Endometrium (tissue), 2 donors: Measurements from ENCODE around the gene TCAP.
"Not testable (repeated sequence)": the region's sequence is repeated elsewhere in the genome, so short reads cannot be mapped to it uniquely, and the experiment has no call there.

ENCODE experiments used
- FAIRE-seq: peaks from 2 replicates; lab custom pipeline; 2012; peaks lifted over from hg19 to GRCh38; lab: Jason Lieb, UNC
- donor health status: control.
- donor health status: control.

TCAP gene

DNA sequence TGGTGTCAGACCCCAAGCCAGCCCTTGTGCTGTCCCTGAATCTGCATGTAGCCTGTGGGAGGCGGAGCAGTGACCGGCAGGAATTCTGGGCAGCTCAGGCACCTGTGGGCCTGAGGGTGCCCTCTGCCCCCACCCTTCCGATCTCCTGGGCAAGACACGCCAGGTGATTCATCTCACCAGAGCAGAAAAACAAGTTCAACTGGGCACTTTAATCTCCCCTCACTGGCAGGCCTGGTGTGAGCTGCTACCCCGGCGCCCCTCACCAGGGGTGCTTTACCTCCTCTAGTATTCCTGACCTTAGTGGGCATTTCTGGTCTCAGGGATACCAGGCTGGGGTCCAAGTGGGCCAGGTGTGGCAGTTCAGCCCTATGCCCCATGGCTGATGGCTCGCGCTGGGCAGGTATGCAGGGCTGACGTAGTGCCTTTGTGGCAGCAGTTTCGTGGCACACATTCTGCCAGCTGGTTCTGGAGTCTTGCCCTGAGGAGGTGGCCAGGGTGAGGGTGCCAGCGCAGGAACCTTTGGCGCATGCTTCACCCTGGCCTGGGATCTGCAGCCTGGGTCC, 40.7 kb downstream of the TCAP start:
- FAIRE-seq = no peak

DNA sequence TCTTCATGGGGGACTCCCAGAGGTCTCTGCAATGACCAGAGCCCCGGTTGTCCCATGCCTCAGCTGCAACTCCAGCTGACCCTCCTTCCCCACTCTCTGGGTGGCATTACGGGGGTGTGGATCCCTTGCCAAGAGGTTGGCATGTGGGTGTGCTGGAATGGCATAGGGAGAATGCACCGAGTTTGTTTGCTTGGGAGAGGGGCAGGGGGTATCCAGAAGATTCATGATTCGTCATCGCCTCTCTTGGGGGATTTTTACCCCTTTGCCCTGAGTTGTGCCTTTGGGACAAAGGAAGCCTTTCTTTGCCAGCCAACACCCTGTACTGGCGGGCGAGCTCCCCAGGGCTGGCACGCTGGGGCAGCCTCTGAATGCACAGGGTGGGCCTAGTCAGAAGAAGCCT, 41.2 kb downstream of the TCAP start:
- FAIRE-seq = no peak

DNA sequence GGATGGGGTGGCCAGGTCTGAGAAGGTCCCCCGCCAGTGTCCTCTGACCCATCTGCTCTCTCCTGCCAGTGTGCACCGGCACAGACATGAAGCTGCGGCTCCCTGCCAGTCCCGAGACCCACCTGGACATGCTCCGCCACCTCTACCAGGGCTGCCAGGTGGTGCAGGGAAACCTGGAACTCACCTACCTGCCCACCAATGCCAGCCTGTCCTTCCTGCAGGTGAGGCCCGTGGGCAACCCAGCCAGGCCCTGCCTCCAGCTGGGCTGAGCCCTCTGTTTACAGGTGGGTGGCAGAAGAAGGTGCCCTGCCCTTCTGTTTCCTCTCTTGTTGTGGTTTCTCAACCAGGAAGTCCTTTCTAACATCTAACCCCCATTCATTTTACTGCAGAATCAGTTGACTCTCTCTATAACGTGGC, 41.8 kb downstream of the TCAP start:
- no peak for FAIRE-seq

DNA sequence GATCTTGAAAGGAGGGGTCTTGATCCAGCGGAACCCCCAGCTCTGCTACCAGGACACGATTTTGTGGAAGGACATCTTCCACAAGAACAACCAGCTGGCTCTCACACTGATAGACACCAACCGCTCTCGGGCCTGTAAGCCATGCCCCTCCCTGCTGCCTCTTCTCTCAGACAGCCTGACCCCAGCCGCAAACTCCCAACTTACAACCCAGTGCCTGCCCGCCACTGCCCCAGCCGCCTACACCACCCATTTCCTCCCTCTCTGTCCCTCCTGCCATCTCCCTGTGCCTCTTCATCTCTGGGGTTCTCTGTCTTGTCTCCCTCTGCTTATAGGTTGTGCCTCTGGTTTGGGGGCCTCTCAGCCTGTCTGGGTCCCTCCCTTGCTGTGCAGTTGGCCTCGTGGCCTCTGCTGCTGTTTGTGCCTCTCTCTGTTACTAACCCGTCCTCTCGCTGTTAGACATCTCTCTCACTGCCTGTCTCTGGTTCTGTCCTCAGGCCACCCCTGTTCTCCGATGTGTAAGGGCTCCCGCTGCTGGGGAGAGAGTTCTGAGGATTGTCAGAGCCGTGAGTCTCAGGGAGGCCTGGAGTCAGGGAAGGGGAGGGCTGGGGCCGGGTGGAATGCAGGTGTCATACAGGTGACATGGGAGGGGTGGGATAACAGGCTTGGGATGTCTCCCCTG, 44.3 kb downstream of the TCAP start:
- no peak for FAIRE-seq

DNA sequence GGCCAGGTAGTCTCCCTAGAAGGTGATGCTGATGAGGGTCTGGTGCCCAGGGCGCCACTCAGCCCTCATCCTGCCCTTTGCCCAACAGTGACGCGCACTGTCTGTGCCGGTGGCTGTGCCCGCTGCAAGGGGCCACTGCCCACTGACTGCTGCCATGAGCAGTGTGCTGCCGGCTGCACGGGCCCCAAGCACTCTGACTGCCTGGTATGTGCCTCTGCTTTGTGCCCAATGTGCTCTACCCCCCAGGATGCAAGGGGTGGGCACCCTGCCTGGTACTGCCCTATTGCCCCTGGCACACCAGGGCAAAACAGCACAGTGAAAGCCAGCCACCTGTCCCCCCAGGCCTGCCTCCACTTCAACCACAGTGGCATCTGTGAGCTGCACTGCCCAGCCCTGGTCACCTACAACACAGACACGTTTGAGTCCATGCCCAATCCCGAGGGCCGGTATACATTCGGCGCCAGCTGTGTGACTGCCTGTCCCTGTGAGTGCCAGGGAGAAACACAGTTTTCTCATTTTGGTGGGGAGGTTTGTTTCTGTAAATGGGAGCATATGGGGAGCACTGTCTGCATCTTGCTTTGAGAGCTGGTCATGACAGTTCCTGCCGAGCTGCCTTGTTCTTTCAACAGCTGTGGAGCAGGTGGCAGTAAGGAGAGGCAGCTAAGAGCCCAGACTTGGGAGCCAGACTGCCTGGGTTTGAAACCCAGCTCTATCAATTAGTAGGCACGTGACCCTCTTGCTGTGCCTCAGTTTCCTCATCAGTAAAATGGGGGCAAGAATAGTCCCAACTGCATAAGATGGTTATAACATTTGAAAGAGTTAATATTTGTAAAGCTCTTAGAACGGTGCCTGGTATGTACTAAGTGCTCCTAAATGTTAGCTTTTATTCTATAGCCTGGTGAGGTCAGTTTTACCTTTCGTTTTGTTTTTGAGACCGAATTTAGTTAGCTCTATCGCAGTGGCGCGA, 45.1 kb downstream of the TCAP start:
- FAIRE-seq = no peak

DNA sequence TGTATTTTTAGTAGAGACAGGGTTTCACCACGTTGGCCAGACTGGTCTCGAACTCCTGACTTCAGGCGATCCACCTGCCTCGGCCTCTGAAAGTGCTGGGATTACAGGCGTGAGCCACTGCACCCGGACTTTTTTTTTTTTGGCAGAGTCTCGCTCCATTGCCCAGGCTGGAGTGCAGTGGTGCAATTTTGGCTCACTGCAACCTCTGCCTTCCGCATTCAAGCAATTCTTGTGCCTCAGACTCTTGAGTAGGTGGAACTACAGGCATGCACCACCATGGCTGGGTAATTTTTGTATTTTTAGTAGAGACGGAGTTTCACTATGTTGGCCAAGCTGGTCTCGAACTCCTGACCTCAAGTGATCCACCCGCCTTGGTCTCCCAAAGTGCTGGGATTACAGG, 45.9 kb downstream of the TCAP start:
- FAIRE-seq = not testable (repeated sequence)

DNA sequence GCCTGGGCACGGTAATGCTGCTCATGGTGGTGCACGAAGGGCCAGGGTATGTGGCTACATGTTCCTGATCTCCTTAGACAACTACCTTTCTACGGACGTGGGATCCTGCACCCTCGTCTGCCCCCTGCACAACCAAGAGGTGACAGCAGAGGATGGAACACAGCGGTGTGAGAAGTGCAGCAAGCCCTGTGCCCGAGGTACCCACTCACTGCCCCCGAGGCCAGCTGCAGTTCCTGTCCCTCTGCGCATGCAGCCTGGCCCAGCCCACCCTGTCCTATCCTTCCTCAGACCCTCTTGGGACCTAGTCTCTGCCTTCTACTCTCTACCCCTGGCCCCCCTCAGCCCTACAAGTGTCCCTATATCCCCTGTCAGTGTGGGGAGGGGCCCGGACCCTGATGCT, 46.7 kb downstream of the TCAP start:
- FAIRE-seq = no peak

DNA sequence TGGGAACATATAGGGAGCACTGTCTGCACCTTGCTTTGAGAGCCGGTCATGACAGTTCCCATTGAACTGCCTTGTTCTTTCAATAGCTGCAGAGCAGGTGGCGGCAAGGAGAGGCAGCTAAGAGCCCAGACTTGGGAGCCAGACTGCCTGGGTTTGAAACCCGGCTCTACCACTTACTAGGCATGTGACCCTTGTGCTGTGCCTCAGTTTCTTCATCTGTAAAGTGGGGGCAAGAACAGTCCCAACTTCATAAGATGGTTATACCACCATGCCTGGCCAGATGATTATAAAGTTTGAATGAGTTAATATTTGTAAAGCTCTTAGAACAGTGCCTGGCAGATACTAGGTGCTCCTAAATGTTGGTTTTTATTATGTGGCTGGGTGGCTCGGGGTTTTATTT, 49.1 kb downstream of the TCAP start:
- no peak for FAIRE-seq

DNA sequence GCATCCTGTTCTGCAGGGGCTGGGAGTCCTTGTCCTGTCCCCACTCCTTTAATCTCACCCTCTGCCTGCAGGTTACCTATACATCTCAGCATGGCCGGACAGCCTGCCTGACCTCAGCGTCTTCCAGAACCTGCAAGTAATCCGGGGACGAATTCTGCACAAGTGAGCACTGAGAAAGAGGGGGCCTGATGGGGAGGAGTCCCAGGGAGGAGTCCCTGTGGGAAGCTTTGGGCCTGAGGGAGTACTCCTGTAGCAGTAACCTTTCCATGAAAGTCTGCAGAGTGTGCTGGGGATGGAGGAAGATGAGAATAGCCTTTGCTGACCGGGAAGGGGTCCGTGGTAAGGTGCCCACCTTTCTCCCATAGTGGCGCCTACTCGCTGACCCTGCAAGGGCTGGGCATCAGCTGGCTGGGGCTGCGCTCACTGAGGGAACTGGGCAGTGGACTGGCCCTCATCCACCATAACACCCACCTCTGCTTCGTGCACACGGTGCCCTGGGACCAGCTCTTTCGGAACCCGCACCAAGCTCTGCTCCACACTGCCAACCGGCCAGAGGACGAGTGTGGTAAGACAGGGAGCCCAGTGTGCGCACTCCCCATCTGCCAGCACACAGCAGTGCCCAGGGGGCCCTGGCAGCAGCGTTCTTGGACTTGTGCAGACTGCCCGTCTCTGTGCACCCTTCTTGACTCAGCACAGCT, 50.4 kb downstream of the TCAP start:
- FAIRE-seq = no peak
